B cell (primary cell): ENCODE results near the gene ADAMTS13. TPM values are rescaled to one million over a fixed set of nuclear protein-coding genes. Genes with fewer than 3 reads are reported as not detected.

ENCODE experiments used
- ATAC-seq: fragments of 200-7000 bp; cut with Tn5 transposase; one replicate; pipeline ENCODE4 v1.10.0; 2021; ENCODE audit warnings: low read depth, mild to moderate bottlenecking, moderate number of reproducible peaks, moderate library complexity
- CTCF ChIA-PET: fragments of 350-600 bp; sonication (Branson Sonifier 250); formaldehyde crosslinking; loops from one replicate; lab custom pipeline; 2021; ENCODE audit warnings: antibody characterized with exemption, inconsistent platforms; lab: Charles Lee
- POLR2A ChIA-PET: fragments of 350-600 bp; sonication (Branson Sonifier 250); formaldehyde crosslinking; loops from one replicate; lab custom pipeline; 2021; ENCODE audit warnings: antibody characterized with exemption; lab: Charles Lee
- DNase-seq: peaks from one replicate; pipeline ENCODE4 v3.0.0; 2013
- H2AFZ ChIP-seq: 2 replicates; pipeline ENCODE4 v1.6.1; 2012; ENCODE audit warnings: mild to moderate bottlenecking, low read depth, low read length; ENCODE audit not compliant: insufficient read depth, poor library complexity, severe bottlenecking
- H3K27ac ChIP-seq, 2 donors: 1 replicate in 1 of 2; 2 replicates in 1 of 2; pipeline ENCODE4 v1.5.1; 2012 to 2013; ENCODE audit warnings: low read length in 2 of 2, mild to moderate bottlenecking in 2 of 2, moderate library complexity in 1 of 2
- H3K27me3 ChIP-seq, 4 experiments: fragments of 200-600 bp in 1 of 4; sonication (generic) in 1 of 4; replicated peaks in 1 of 4; 1 replicate in 2 of 4; 2 replicates in 2 of 4; pipeline versions ENCODE4 v1.6.1 to v1.7.0; 2013 to 2016; ENCODE audit warnings: low read length in 3 of 4, mild to moderate bottlenecking in 2 of 4, mixed read lengths in 1 of 4, moderate library complexity in 1 of 4; ENCODE audit not compliant: insufficient read depth in 4 of 4, control insufficient read depth in 3 of 4; ENCODE audit errors: control extremely low read depth in 1 of 4
- H3K36me3 ChIP-seq, 2 experiments: replicated peaks in 1 of 2; 1 replicate in 1 of 2; 2 replicates in 1 of 2; pipeline versions ENCODE4 v1.6.1 to v1.7.1; 2013; ENCODE audit warnings: low read length in 1 of 2; ENCODE audit not compliant: insufficient read depth in 2 of 2, control insufficient read depth in 1 of 2; ENCODE audit errors: control extremely low read depth in 1 of 2, extremely low read depth in 1 of 2
- H3K4me1 ChIP-seq, 2 donors: fragments of 200-600 bp in 1 of 2; sonication (generic) in 1 of 2; 1 replicate in 1 of 2; 2 replicates in 1 of 2; pipeline versions ENCODE4 v1.5.1 to v1.6.1; 2013 to 2017; ENCODE audit warnings: low read length in 2 of 2; ENCODE audit not compliant: control insufficient read depth in 2 of 2, insufficient read depth in 2 of 2
- H3K4me2 ChIP-seq: replicated peaks from 2 replicates; pipeline ENCODE3; 2012; ENCODE audit warnings: mild to moderate bottlenecking, low read depth, low read length; ENCODE audit not compliant: poor library complexity, severe bottlenecking
- H3K4me3 ChIP-seq, 5 experiments: fragments of 200-600 bp in 1 of 5; sonication (generic) in 1 of 5; 1 replicate in 3 of 5; 2 replicates in 2 of 5; pipeline versions ENCODE4 v1.5.1 to v1.7.0; 2011 to 2016; ENCODE audit warnings: low read length in 4 of 5, mild to moderate bottlenecking in 4 of 5, low read depth in 2 of 5, control low read depth in 1 of 5, moderate library complexity in 1 of 5; ENCODE audit not compliant: insufficient read depth in 1 of 5; ENCODE audit errors: control extremely low read depth in 1 of 5, extremely low read depth in 1 of 5
- H3K79me2 ChIP-seq: fragments of 200-600 bp; sonication (generic); one replicate; pipeline ENCODE4 v1.6.0; 2016; ENCODE audit warnings: low read length; ENCODE audit not compliant: control insufficient read depth, insufficient read depth
- H3K9ac ChIP-seq: fragments of 200-600 bp; sonication (generic); 2 replicates; pipeline ENCODE4 v1.6.1; 2017; ENCODE audit warnings: mild to moderate bottlenecking, low read length, moderate library complexity
- H3K9me3 ChIP-seq, 3 donors: one replicate each; pipeline versions ENCODE4 v1.6.1 to v1.7.1; 2013; ENCODE audit warnings: low read length in 2 of 3; ENCODE audit not compliant: control insufficient read depth in 2 of 3, insufficient read depth in 1 of 3; ENCODE audit errors: control extremely low read depth in 1 of 3
- H4K20me1 ChIP-seq: 2 replicates; pipeline ENCODE4 v1.6.0; 2012; ENCODE audit warnings: mild to moderate bottlenecking, low read length; ENCODE audit not compliant: insufficient read depth, control insufficient read depth, poor library complexity, severe bottlenecking
- H3K27ac Mint-ChIP-seq: one replicate; pipeline ENCODE4 v1.8.0; 2021; ENCODE audit warnings: mixed read lengths
- H3K27me3 Mint-ChIP-seq: one replicate; pipeline ENCODE4 v1.8.0; 2021; ENCODE audit warnings: mixed read lengths
- H3K4me1 Mint-ChIP-seq: one replicate; pipeline ENCODE4 v1.8.0; 2021; ENCODE audit warnings: mixed read lengths
- H3K4me3 Mint-ChIP-seq: one replicate; pipeline ENCODE4 v1.8.0; 2021; ENCODE audit warnings: mixed read lengths
- H3K9me3 Mint-ChIP-seq: one replicate; pipeline ENCODE4 v1.8.0; 2022; ENCODE audit warnings: mixed read lengths; ENCODE audit not compliant: insufficient read depth
- CTCF ChIP-seq: fragments of 200-600 bp; IDR thresholded peaks from one replicate; pipeline ENCODE4 v1.8.0; 2022; ENCODE audit warnings: antibody characterized with exemption, mild to moderate bottlenecking
- EZH2 ChIP-seq: IDR thresholded peaks from 2 replicates; pipeline ENCODE4 v1.6.1; 2012; ENCODE audit warnings: borderline replicate concordance, low read depth, mild to moderate bottlenecking, moderate library complexity, low read length; ENCODE audit not compliant: insufficient read depth, poor library complexity, severe bottlenecking
- WGBS: methylation state at CpG from one replicate; pipeline ENCODE4 v1.1.5; 2013; ENCODE audit warnings: missing lambda C conversion rate; ENCODE audit not compliant: insufficient coverage; 5-methylcytosine and 5-hydroxymethylcytosine counted together
- intact Hi-C: fragments of 100-400 bp; cut with micrococcal nuclease; formaldehyde crosslinking; loops from one replicate; pipeline ENCODE4 v1.10.0; 2022
- polyA plus RNA-seq: library from polyadenylated mRNA; depleted of rRNA; stranded (reverse); fragments of >200 nt; gene quantifications from 2 replicates; pipeline ENCODE4 v1.2.3, GENCODE V29; 2012
- total RNA-seq, 2 donors: library from RNA; stranded (reverse); fragments of 120-200 nt in 1 of 2; gene quantifications; 1 replicate in 1 of 2; 2 replicates in 1 of 2; pipeline versions ENCODE4 v1.2.3 to v1.2.4, GENCODE V29; 2013 to 2022

The ADAMTS13 gene
- total and polyA plus RNA-seq, 2 donors (not counting 1 experiment from before 2014, with no cell fraction given) = 2.5 to 5.7 TPM

GRCh38 chr9:133467101-133467500 lies 44.9 kb downstream of the ADAMTS13 start:
- H3K27me3 ChIP-seq = no peaks in the 10 kb centered on the region
- POLR2A ChIA-PET = no interaction called here
- H3K79me2 ChIP-seq = peaks cover 12% of the 10 kb centered on the region
- H3K9ac ChIP-seq = no peak overlapping the region
- intact Hi-C loops = no loop called here
- ATAC-seq = no peak
- 94% methylated on average over 10 of the region's 10 CpGs for WGBS
- H4K20me1 ChIP-seq = peaks cover 41% of the 10 kb centered on the region
- H3K27ac ChIP-seq = no peak overlapping the region
- Mint-ChIP-seq H3K27ac (no peak overlapping the region), H3K9me3 (no peaks in the 10 kb centered on the region), H3K4me3 (no peak overlapping the region), H3K4me1 (peaks cover 10% of the 10 kb centered on the region), H3K27me3 (no peaks in the 10 kb centered on the region)
- CTCF ChIA-PET = no interaction called here
- H3K4me3 ChIP-seq = no peak overlapping the region
- no peak for TF ChIP-seq CTCF
- TF ChIP-seq EZH2 = no peak
- H3K4me2 ChIP-seq = no peak overlapping the region
- H3K36me3 ChIP-seq = peaks cover 0 to 19% of the 10 kb centered on the region in 2 experiments
- DNase-seq = no peak
- H3K9me3 ChIP-seq = no peaks in the 10 kb centered on the region
- H2AFZ ChIP-seq = no peak overlapping the region
- H3K4me1 ChIP-seq = peaks cover 0 to 11% of the 10 kb centered on the region in 2 donors

DNA sequence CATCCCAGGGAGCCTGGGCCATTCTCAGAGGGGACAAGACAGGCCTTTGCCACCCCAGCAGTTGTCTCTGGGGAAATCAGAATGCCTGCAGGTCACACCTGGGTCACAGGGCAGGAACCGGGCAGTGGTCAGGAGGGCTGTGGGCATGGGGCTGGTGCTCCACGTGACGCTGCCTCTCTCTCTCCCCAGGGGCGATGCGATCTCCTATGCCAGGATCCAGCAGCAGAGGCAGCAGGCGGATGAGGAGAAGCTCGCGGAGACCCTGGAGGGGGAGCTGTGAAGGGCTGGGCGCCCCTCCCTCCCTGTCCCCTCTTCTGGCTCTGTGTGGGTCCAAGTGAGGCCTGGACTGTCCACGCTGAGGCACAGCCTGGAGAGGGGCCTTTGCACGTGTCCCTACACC lies 46.2 kb downstream of the ADAMTS13 start:
- POLR2A ChIA-PET = no interaction called here
- WGBS = 97% methylated on average over 6 of the region's 11 CpGs
- no peak overlapping the region for H3K27ac Mint-ChIP-seq

More for the DNA sequence above, 46.2 kb downstream of the ADAMTS13 start:
- peaks cover 0 to 31% of the 10 kb centered on the region in 2 experiments for H3K36me3 ChIP-seq
- Mint-ChIP-seq H3K4me1 (peaks cover 7% of the 10 kb centered on the region), H3K27me3 (no peaks in the 10 kb centered on the region), H3K4me3 (no peak overlapping the region), H3K9me3 (no peaks in the 10 kb centered on the region)
- no peak for DNase-seq
- peaks cover 53% of the 10 kb centered on the region for H4K20me1 ChIP-seq
- H3K4me1 ChIP-seq = peaks cover 0 to 2% of the 10 kb centered on the region in 2 donors
- H3K27me3 ChIP-seq = no peaks in the 10 kb centered on the region
- CTCF ChIA-PET = no interaction called here
- H3K4me2 ChIP-seq = no peak overlapping the region
- no peak for TF ChIP-seq EZH2
- TF ChIP-seq CTCF = no peak
- ATAC-seq = no peak
- no peak overlapping the region for H3K4me3 ChIP-seq
- intact Hi-C loops = no loop called here
- H3K79me2 ChIP-seq = peaks cover 4% of the 10 kb centered on the region
- no peaks in the 10 kb centered on the region for H3K9me3 ChIP-seq
- no peak overlapping the region for H2AFZ ChIP-seq
- no peak overlapping the region for H3K9ac ChIP-seq
- no peak overlapping the region for H3K27ac ChIP-seq
